ENCODE results near the gene DPPA2.

DPPA2 gene

DNA sequence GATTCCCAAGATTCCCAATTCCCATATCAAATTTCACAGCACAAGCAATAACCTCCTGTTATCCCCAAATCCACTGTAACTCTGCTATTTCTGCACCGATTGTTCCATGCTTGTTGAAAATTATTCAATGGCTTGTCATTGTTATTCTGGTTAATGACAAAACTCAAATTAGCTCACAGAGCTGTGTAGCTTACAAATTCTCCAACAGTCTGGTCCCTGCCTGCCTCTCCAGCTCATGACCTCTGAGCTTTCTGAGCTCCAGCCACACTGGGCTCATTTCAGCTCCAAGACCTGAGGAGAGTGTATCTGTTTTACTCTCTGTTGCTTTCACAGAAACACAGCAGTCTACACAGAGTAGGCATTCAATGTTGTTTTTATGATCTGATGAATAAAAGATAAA lies 3.3 kb downstream of the DPPA2 start:
- no peak for DNase-seq

- no peak for DNase-seq
Observed at GRCh38 chr3:109297496-109297895, 18.8 kb downstream of the DPPA2 start.

GRCh38 chr3:109284071-109284470 lies 32.2 kb downstream of the DPPA2 start:
- DNase-seq = no peak

- DNase-seq = no peak
Observed at GRCh38 chr3:109278546-109278945, 37.8 kb downstream of the DPPA2 start.

GRCh38 chr3:109278141-109278540 lies 38.2 kb downstream of the DPPA2 start:
- DNase-seq = no peak

- DNase-seq = no peak
Observed at GRCh38 chr3:109275702-109276293, 40.5 kb downstream of the DPPA2 start.

- no peak for DNase-seq
Observed at GRCh38 chr3:109270779-109271178, 45.5 kb downstream of the DPPA2 start.

- DNase-seq = no peak
Observed at GRCh38 chr3:109269577-109270275, 46.6 kb downstream of the DPPA2 start.

GRCh38 chr3:109268181-109268580 lies 48.1 kb downstream of the DPPA2 start:
- no peak for DNase-seq

DNA sequence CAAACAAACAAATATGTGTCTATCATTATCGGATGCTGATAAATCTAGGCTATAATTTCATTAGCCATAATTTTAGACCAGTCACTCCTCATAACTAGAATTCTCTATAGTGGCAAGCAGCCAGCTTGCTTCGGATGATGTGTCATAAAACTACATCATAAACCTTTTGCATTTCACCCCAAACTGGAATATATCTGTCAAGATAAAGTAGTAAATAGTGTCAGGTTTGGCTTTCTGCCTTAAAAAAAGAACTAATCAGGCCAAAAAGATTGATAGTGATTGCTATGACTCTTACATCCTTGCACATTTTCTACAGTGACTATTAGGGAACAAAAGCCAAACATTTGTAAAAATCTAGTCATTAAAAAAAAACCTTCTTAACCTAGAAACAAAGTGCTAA lies 51.0 kb downstream of the DPPA2 start:
- DNase-seq = no peak

DNA sequence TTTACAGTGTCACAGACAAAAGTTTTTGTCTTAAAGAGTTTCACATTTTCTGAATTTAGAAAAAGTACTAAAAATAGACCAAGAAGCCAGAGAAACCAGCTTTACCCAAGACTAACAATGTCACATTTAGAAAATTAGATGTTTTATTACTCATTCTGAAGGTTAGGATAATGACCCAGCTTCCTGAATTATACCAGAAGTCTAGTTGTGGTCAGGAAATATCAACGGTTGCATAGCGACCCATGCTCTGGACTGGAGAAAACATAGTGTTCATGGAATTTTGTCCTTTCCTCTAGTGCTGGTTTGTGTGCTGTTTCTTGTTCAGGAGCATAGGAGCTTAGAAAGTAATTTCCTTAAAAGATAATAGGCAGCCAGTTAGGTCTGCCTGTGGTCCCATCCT lies 59.0 kb downstream of the DPPA2 start:
- DNase-seq = no peak

- DNase-seq = no peak
Observed at GRCh38 chr3:109254770-109255169, 61.5 kb downstream of the DPPA2 start.

DNA sequence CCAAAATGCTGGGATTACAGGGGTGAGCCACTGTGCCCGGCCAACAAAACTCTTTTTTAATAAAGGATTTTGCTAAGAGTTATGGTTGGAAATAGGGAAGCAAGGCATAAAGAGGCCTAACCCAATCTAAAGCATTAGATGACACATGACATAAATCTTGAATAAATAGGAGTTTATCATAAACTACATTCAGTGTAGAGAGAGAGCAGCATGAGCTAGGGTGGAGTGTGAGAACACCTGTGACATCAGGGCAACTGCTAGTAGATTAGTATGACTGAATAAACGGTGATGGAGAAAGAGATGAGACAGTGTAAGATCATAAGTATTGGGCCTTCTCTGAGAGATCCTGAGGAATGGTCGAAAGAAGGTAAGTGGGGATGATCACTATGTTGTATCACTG lies 63.7 kb downstream of the DPPA2 start:
- DNase-seq = no peak
